HCT116 (cell line): ENCODE data around the gene RARS2. TPM values are rescaled to one million over a fixed set of nuclear protein-coding genes. Genes with fewer than 3 reads are reported as not detected.

ENCODE experiments used
- ATAC-seq: fragments of 200-7000 bp; cut with Tn5 transposase; 2 replicates; pipeline ENCODE4 v1.9.1; 2020; ENCODE audit warnings: mild to moderate bottlenecking, moderate library complexity
- BruUV-seq: library from RNA; stranded (reverse); fragments of 400-500 nt; replicated peaks from 2 replicates; lab custom pipeline; 2021; lab: Mats Ljungman, UMichigan
- CTCF ChIA-PET: fragments of 300-600 bp; sonication (Branson Sonifier 250); formaldehyde crosslinking; loops from one replicate; lab custom pipeline; 2021; ENCODE audit warnings: antibody characterized with exemption; lab: Charles Lee
- POLR2A ChIA-PET: fragments of 300-600, 350-600 bp; sonication (Branson Sonifier 250); formaldehyde crosslinking; loops from one replicate; lab custom pipeline; 2021; ENCODE audit warnings: antibody characterized with exemption; lab: Charles Lee
- RAD21 ChIA-PET, 2 experiments: fragments of 300-600 bp; sonication (Branson Sonifier 250); formaldehyde crosslinking; loops; one replicate each; lab custom pipeline; 2023; ENCODE audit warnings: low total read pairs in 2 of 2; ENCODE audit not compliant: uncharacterized antibody in 2 of 2, unreplicated experiment in 2 of 2, low non-redundant PET in 1 of 2; lab: Charles Lee
- DNase-seq: peaks from one replicate; pipeline ENCODE4 v3.0.0-alpha.2; 2010; ENCODE audit warnings: low read depth, low spot score
- H2AFZ ChIP-seq: fragments of 200-600 bp; shearing (Covaris generic), sonication (generic); 2 replicates; pipeline ENCODE4 v1.6.1; 2017; ENCODE audit warnings: low read depth, mixed run types, mixed read lengths, antibody characterized with exemption, low read length; ENCODE audit not compliant: poor library complexity, severe bottlenecking
- H3K27ac ChIP-seq: 2 replicates; pipeline ENCODE4 v1.5.1; 2012; ENCODE audit warnings: low read depth, low read length
- H3K27me3 ChIP-seq: fragments of 200-600 bp; sonication (generic); 2 replicates; pipeline ENCODE4 v1.6.1; 2016; ENCODE audit warnings: mixed run types, low read length, mixed read lengths; ENCODE audit not compliant: insufficient read depth
- H3K36me3 ChIP-seq, 2 experiments: fragments of 200-500 bp in 1 of 2; fragments of 200-600 bp in 1 of 2; sonication (Bioruptor generic) in 1 of 2; sonication (generic) in 1 of 2; 2 replicates each; pipeline versions ENCODE4 v1.5.1 to v1.6.1; 2014 to 2016; ENCODE audit warnings: low read length in 2 of 2, inconsistent platforms in 1 of 2, mixed read lengths in 1 of 2, mixed run types in 1 of 2; ENCODE audit not compliant: insufficient read depth in 2 of 2, control insufficient read depth in 1 of 2
- H3K4me1 ChIP-seq, 2 experiments: fragments of 200-600 bp in 1 of 2; sonication (generic) in 1 of 2; 2 replicates each; pipeline versions ENCODE4 v1.5.1 to v1.6.1; 2012 to 2017; ENCODE audit warnings: low read length in 2 of 2, inconsistent platforms in 1 of 2, mild to moderate bottlenecking in 1 of 2, mixed read lengths in 1 of 2, mixed run types in 1 of 2, moderate library complexity in 1 of 2; ENCODE audit not compliant: insufficient read depth in 2 of 2, control insufficient read depth in 1 of 2
- H3K4me2 ChIP-seq: fragments of 200-600 bp; sonication (generic); 2 replicates; pipeline ENCODE4 v1.6.1; 2017; ENCODE audit warnings: mixed run types, low read length, mixed read lengths
- H3K4me3 ChIP-seq, 2 experiments: fragments of 200-600 bp in 1 of 2; sonication (generic) in 1 of 2; replicated peaks in 1 of 2; 2 replicates each; pipeline ENCODE4 v1.5.1; 2011 to 2016; ENCODE audit warnings: low read length in 2 of 2, control low read depth in 1 of 2, low read depth in 1 of 2, mild to moderate bottlenecking in 1 of 2, mixed read lengths in 1 of 2, mixed run types in 1 of 2
- H3K79me2 ChIP-seq: fragments of 200-600 bp; sonication (generic); 2 replicates; pipeline ENCODE4 v1.6.1; 2017; ENCODE audit warnings: mild to moderate bottlenecking, mixed run types, low read length, moderate library complexity, mixed read lengths; ENCODE audit not compliant: insufficient read depth
- H3K9ac ChIP-seq: fragments of 200-600 bp; sonication (generic); 2 replicates; pipeline ENCODE4 v1.6.1; 2016; ENCODE audit warnings: low read length, mixed read lengths
- H3K9me2 ChIP-seq: fragments of 200-600 bp; sonication (generic), shearing (Covaris generic); 2 replicates; pipeline ENCODE4 v1.6.1; 2017; ENCODE audit warnings: mixed run types, mild to moderate bottlenecking, moderate library complexity; ENCODE audit not compliant: insufficient read depth
- H3K9me3 ChIP-seq, 2 experiments: fragments of 200-500 bp in 1 of 2; fragments of 200-600 bp in 1 of 2; sonication (Bioruptor generic) in 1 of 2; sonication (generic) in 1 of 2; 2 replicates each; pipeline ENCODE4 v1.6.1; 2014 to 2017; ENCODE audit warnings: low read length in 2 of 2, mixed read lengths in 2 of 2, inconsistent platforms in 1 of 2, low read depth in 1 of 2, mild to moderate bottlenecking in 1 of 2, mixed run types in 1 of 2, moderate library complexity in 1 of 2; ENCODE audit not compliant: control insufficient read depth in 1 of 2, insufficient read depth in 1 of 2
- H4K20me1 ChIP-seq: fragments of 200-600 bp; sonication (generic), shearing (Covaris generic); 2 replicates; pipeline ENCODE4 v1.6.1; 2017; ENCODE audit warnings: mixed run types, mild to moderate bottlenecking, moderate library complexity; ENCODE audit not compliant: insufficient read depth
- CBX3 ChIP-seq: IDR thresholded peaks from 2 replicates; pipeline ENCODE4 v1.6.1; 2012; ENCODE audit warnings: low read depth
- EGR1 ChIP-seq: IDR thresholded peaks from 2 replicates; pipeline ENCODE4 v1.6.1; 2012; ENCODE audit warnings: low read depth
- ELF1 ChIP-seq: IDR thresholded peaks from 2 replicates; pipeline ENCODE4 v1.6.1; 2012; ENCODE audit warnings: low read depth, borderline replicate concordance
- EZH2 ChIP-seq: fragments of 200-600 bp; sonication (generic); IDR thresholded peaks from 2 replicates; pipeline ENCODE4 v1.6.1; 2017; ENCODE audit warnings: antibody characterized with exemption, mixed run types
- EZH2phosphoT487 ChIP-seq: fragments of 200-600 bp; IDR thresholded peaks from 2 replicates; pipeline ENCODE4 v1.6.1; 2018; ENCODE audit warnings: antibody characterized with exemption, borderline replicate concordance
- FOSL1 ChIP-seq: IDR thresholded peaks from 2 replicates; pipeline ENCODE4 v1.6.1; 2012; ENCODE audit warnings: low read depth
- MAX ChIP-seq: IDR thresholded peaks from 2 replicates; pipeline ENCODE4 v1.6.1; 2012
- POLR2A ChIP-seq: IDR thresholded peaks from 2 replicates; pipeline ENCODE4 v1.7.0; 2011; ENCODE audit warnings: borderline replicate concordance; ENCODE audit not compliant: insufficient read depth, insufficient read length; ENCODE audit errors: extremely low read depth
- RAD21 ChIP-seq: IDR thresholded peaks from 2 replicates; pipeline ENCODE4 v1.6.1; 2012; ENCODE audit warnings: low read depth, mild to moderate bottlenecking
- SIN3A ChIP-seq: IDR thresholded peaks from 2 replicates; pipeline ENCODE4 v1.6.1; 2012; ENCODE audit warnings: low read depth
- SP1 ChIP-seq: IDR thresholded peaks from 2 replicates; pipeline ENCODE4 v1.6.1; 2012; ENCODE audit warnings: low read depth
- TCF7L2 ChIP-seq: IDR thresholded peaks from 2 replicates; pipeline ENCODE4 v1.7.0; 2011; ENCODE audit warnings: borderline replicate concordance, inconsistent platforms; ENCODE audit not compliant: insufficient read depth, insufficient read length; ENCODE audit errors: extremely low read depth
- YY1 ChIP-seq: IDR thresholded peaks from 2 replicates; pipeline ENCODE4 v1.6.1; 2011; ENCODE audit warnings: low read length, low read depth, moderate library complexity, mild to moderate bottlenecking; ENCODE audit not compliant: insufficient replicate concordance; ENCODE audit errors: extremely low read depth
- ZBTB33 ChIP-seq: IDR thresholded peaks from 2 replicates; pipeline ENCODE4 v1.6.1; 2011; ENCODE audit warnings: mild to moderate bottlenecking, low read length, moderate library complexity; ENCODE audit not compliant: insufficient replicate concordance; ENCODE audit errors: extremely low read depth
- ZFX ChIP-seq: fragments of 450-650 bp; IDR thresholded peaks from 2 replicates; pipeline ENCODE4 v1.6.1; 2017
- intact Hi-C: fragments of 100-400 bp; cut with micrococcal nuclease; formaldehyde crosslinking; loops from 2 replicates; pipeline ENCODE4 v1.10.0; 2022
- total RNA-seq: library from RNA; stranded (reverse); gene quantifications from one replicate; pipeline ENCODE4 v1.2.1, GENCODE V29; 2021; ENCODE audit not compliant: unreplicated experiment

The RARS2 gene
- total RNA-seq, 1 experiment from 2014 or later = 34.8 TPM

GRCh38 chr6:87572021-87572420, 17.8 kb downstream of the RARS2 start (continued):
- no peak for TF ChIP-seq MAX
- TF ChIP-seq EZH2 = no peak
- TF ChIP-seq YY1 = no peak
- TF ChIP-seq POLR2A = no peak
- no peak for TF ChIP-seq ZBTB33
- no peak for TF ChIP-seq SIN3A
- no peak for TF ChIP-seq EZH2phosphoT487
- TF ChIP-seq RAD21 = no peak

DNA sequence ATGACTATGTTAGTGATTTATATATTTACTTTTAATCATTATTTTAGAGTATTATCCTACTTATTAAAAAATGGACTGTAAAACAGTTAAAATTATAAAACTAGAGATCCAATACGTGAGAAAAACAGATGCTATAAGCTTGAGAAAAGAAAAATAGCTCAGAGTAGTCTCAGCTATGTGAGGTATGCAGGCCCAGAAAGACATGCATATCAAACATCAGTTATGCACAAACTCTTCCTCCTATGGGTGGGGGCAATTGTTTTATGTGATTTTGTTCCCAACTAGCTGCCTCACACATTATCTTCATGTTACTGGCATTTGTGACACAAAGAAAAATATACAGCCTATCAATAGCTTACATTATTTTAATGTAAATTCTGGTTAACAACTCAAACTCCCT, 28.8 kb downstream of the RARS2 start:
- no peak overlapping the region for H3K27ac ChIP-seq
- no TSS peak for BruUV-seq
- no peak for ATAC-seq
- TF ChIP-seq RAD21 (no peak), EGR1 (no peak), TCF7L2 (no peak), ELF1 (no peak), CBX3 (no peak), YY1 (no peak), SP1 (no peak), FOSL1 (no peak), ZFX (no peak), EZH2phosphoT487 (no peak), SIN3A (no peak), ZBTB33 (no peak)
- TF ChIP-seq, all 23 proteins: peak for 0
- Histone ChIP-seq H3K27me3 (no peaks in the 10 kb centered on the region), H3K4me2 (no peak overlapping the region), H3K4me3 (no peak overlapping the region), H3K79me2 (peaks cover 6% of the 10 kb centered on the region), H2AFZ (no peak overlapping the region), H4K20me1 (peaks cover 4% of the 10 kb centered on the region; the same call in 1 of the 2 replicates), H3K9ac (no peak overlapping the region), H3K36me3 (peaks cover 0 to 17% of the 10 kb centered on the region in 2 experiments; a peak in 2 of 4 replicates), H3K9me2 (no peaks in the 10 kb centered on the region), H3K9me3 (no peaks in the 10 kb centered on the region), H3K4me1 (no peaks in the 10 kb centered on the region)
- POLR2A ChIA-PET = no interaction called here
- RAD21 ChIA-PET = no interaction called here
- no peak for DNase-seq
- intact Hi-C loops = no loop called here
- CTCF ChIA-PET = no interaction called here
